Left renal cortex interstitium (tissue), 4 donors: ENCODE results near the gene SUSD6. TPM values are rescaled to one million over a fixed set of nuclear protein-coding genes. Genes with fewer than 3 reads are reported as not detected.

Source experiments
- DNase-seq, 4 donors: peaks; one replicate each; pipeline ENCODE4 v3.0.0-alpha.2; 2013; ENCODE audit warnings: low read depth in 4 of 4, low spot score in 2 of 4, missing footprints in 1 of 4
- polyA plus RNA-seq, 4 donors: library from polyadenylated mRNA; unstranded; fragments of 120-200 nt; gene quantifications; one replicate each; pipeline ENCODE4 v1.2.1, GENCODE V29; 2013; ENCODE audit not compliant: insufficient read length in 4 of 4

The SUSD6 gene, protein sequence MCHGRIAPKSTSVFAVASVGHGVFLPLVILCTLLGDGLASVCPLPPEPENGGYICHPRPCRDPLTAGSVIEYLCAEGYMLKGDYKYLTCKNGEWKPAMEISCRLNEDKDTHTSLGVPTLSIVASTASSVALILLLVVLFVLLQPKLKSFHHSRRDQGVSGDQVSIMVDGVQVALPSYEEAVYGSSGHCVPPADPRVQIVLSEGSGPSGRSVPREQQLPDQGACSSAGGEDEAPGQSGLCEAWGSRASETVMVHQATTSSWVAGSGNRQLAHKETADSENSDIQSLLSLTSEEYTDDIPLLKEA
- polyA plus RNA-seq: 10 to 100 TPM; 19.8 to 22.8 (median 21.1) TPM

- DNase-seq: peak in 3 of 4 donors; percentile 77 to 78 (median 77)
Observed at GRCh38 chr14:69611172-69612013, at the start of gene SUSD6. TSS of gene SUSD6 (plus strand) at chr14:69611596. CDS start at chr14:69658593, 46,997 bp downstream.

DNA sequence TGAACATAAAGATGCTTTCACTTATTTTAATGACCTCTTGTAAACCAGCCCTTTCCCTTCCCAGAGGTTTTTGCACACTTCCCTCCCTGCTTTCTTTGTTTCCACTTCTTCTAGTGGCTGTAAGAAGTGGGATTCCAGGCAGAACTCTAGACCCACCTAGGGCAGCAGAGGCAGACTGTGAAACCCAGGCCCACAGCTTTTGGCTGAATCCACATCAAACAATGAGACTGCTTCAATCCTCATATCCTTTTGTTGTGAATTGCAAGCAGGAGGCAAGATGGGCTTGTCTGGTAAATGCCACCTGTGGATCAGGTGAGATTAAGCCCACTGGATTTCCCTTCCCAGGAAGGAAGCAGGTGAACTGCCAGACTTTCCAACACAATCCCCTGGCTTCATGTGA, 49.5 kb upstream of the SUSD6 start:
- DNase-seq: no peak

DNA sequence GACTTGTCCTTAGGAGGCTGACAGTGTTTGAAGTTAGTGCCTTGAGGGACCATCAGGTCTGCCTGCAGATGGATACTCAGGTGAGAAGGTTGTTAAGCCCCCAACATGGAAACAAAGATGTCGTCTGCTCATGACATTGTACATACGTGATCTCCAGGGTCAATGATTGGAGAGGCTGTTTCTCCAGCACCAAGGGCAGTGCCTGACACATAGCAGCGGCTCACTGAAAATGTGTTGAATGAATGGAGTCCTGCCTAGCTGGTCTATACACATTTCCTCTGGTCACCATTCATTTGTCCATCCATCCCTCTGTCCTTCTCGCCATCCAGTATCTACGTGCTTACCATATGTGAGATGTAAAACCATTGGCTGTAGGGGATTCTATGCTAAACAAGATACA, 43.8 kb upstream of the SUSD6 start:
- DNase-seq: no peak

GRCh38 chr14:69569859-69570258, 41.5 kb upstream of the SUSD6 start:
- no peak for DNase-seq

GRCh38 chr14:69570836-69571330, 40.5 kb upstream of the SUSD6 start:
- no peak for DNase-seq

- no peak for DNase-seq
Observed at GRCh38 chr14:69571449-69572029, 39.9 kb upstream of the SUSD6 start.

GRCh38 chr14:69572030-69572840, 39.2 kb upstream of the SUSD6 start:
- no peak for DNase-seq

DNA sequence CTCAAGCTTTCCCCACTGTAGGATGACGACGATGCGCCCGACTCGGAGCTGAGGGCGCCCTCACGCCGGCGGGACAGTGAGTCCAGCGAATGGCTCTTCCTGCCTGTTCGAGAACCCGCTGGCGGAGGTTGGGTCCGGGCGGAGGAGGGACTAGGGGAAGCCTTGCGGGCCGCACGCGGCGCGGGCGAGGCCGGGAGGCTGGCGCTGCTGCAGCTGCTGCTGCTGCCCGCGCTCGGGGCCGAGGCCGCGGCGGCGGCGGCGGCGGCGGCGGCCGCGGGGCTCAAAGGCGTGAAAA, 38.6 kb upstream of the SUSD6 start:
- DNase-seq: no peak

DNA sequence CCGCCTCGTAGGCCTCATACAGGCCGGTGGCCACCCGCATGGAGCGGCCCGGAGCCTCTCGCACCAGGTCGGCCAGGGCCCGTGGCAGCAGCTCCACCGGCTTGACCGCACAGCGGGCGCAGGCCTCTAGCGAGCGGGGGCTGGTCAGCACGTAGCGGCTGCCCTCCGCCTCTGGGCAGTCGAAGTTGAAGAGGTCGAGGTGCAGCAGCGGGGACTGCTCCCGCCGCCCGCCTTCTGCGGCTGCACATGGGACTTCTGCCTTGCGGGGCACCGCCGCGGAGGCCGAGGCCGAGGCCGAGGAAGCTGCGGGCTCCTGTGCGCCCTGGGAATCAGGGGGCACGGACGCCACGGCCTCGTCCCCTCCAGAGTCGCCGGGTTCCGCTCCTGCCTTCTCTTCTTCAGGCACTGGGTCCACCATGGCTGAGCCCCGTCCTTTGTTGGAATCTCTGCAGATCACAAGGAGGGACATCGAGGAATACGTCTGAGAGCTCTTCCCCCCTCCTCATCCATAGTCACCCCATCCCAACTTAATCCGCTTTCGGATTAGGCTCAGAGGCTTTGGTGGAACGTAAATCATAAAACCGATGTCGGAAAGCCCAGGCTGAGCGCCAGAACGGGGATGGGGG, 38.1 kb upstream of the SUSD6 start:
- DNase-seq: no peak

GRCh38 chr14:69573831-69574262, 37.5 kb upstream of the SUSD6 start:
- DNase-seq: no peak

DNA sequence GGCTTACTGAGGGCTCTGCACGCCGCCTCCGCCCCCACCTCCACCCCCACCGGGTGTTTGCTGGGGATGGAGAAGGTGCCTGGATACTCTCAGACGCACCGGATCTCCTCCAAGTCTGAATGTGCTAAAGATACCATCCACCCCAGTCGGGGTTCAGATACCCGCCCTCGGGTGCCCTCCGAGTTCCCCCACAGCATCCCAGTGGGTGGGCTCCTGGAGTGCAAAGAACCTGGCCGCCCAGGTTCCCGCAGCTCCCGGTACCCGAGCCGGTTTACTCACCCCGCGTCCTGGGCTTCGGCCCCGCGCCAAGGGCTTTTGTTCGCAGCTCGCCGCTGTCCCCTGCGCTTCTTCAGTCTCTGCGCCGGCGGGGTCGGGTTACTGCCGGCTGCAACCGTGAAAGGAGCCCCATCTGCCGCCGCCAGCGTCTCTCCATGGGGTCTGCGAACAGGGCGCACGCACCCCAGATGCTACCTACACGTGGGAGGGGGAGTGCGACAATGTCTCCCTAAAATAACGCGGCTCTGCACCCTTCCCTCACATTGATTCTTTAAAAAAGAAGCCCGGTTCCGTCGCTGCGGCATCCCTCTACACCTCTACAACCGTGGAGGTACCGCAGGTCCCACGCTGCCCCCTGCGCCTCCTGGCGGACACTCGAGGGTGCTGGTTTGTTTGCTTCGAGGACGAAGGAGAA, 37.0 kb upstream of the SUSD6 start, which contains the start of gene CCDC177:
Gene CCDC177, minus strand, starts transcription at position 609 of the 691 bp plus-strand sequence. CDS start 1,249 bp downstream, outside the sequence.
- DNase-seq: no peak

GRCh38 chr14:69574954-69575295, 36.5 kb upstream of the SUSD6 start:
- no peak for DNase-seq

GRCh38 chr14:69579476-69579875, 31.9 kb upstream of the SUSD6 start:
- DNase-seq: no peak

GRCh38 chr14:69580009-69580577, 31.3 kb upstream of the SUSD6 start:
- DNase-seq: no peak

DNA sequence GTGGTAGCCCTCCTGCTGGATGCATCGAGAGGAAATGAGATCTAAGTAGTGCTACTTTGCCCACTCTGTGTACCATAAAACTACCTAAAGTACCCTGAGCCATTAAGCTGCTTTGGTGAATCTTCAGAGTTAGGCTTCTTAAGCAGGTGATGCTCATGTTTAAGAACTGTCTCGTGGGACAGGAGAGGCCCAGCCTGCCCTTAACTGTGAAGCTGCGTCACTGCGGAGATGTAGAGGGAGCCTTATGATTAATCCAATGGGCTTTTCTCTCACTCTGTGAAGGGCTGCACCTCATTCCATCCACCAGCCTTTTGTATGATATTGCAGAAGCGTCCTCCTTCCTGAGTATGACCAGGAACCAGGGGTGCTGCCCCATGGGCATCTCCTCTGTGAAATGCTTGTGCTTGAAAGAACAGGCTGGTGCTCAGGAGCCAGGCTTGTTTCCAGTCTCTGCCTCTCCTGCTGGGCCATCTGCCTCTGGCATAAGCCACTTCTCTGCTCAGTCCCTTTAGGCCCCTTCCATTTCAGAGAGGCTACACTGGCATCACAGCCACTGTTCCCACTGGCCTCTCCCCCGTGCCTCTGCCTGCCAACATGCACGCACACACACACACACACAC, 30.0 kb upstream of the SUSD6 start:
- no peak for DNase-seq

DNA sequence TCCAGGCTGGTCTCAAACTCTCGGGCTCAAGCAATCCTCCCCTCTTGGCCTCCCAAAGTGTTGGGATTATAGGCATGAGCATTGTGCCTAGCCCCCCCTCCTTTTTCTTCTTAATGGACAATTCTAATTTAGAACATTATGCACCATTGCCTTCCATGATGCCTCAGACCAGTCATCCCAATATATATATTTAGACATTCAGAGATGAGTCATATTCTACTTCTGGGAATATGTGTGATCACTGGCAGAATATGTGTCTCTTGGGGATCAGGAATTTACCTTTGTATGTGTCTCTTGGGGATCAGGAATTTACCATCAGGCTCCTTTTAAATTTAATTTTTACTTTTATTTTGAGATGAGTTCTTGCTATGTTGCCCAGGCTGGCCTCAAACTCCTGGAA, 29.2 kb upstream of the SUSD6 start:
- no peak for DNase-seq

DNA sequence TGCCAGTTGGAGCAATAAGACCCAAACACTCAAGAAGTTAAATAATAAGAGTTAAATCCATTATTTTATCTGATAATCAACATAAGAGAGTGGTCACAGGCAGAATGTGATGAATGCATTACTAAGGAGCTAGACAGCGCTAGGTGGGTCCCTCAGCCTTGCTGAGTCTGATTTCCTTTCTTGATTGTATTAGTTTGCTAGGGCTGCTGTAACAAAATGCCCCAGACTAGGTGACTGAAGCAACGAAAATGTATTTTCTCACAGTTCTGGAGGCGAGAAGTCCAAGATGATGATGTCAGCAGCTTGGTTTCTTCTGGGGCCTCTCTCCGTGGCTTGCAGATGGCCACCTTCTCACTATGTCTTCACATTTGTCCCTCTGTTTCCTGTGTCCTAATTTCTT, 28.6 kb upstream of the SUSD6 start:
- no peak for DNase-seq

- DNase-seq: no peak
Observed at GRCh38 chr14:69584389-69584788, 27.0 kb upstream of the SUSD6 start.

GRCh38 chr14:69586404-69586803, 25.0 kb upstream of the SUSD6 start:
- DNase-seq: no peak
